ENCODE results near the gene SCN2B. TPM values are rescaled to one million over a fixed set of nuclear protein-coding genes. Genes with fewer than 3 reads are reported as not detected.

The SCN2B gene
- total RNA-seq, 4 donors from 2014 or later, result 0.42 to 1.2 (median 0.67) TPM

DNA sequence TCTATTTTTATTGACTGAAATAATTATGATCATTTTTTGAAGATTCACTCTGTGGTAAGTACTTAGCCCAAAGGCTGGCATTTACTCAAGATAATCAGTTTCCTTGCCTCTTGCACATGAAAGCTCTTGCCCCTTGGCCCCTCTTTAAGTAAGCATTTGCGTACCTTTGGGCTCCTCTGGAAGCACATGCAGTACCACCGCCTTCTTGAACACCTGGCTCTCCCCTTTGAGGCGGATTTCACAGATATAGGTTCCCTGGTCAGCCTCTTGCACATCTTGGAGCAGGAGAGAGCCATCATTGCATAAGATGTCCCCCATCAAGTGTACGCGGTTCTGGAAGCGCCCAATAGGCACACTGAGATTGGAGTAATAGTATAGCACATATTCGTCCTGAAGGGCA, 33.9 kb upstream of the SCN2B start:
- Histone ChIP-seq H3K9me3 (no peaks in the 10 kb centered on the region), H3K36me3 (no peaks in the 10 kb centered on the region), H3K4me3 (no peak overlapping the region), H3K27me3 (peaks cover 0 to 49% (median 0%) of the 10 kb centered on the region in 4 donors), H3K27ac (replicated peaks in 1 of 4) (no peak overlapping the region), H3K4me1 (peaks cover 0 to 9% (median 2%) of the 10 kb centered on the region in 4 donors)
- WGBS, result 90% methylated on average over 7 of the region's 7 CpGs
- DNase-seq (ENCODE audit: extremely low spot score), result no peak
- intact Hi-C loops (cut with DNase I), result no loop called here
- TF ChIP-seq EP300 (IDR thresholded peaks at IDR 0.05), result no peak
- TF ChIP-seq, protein P1, sequence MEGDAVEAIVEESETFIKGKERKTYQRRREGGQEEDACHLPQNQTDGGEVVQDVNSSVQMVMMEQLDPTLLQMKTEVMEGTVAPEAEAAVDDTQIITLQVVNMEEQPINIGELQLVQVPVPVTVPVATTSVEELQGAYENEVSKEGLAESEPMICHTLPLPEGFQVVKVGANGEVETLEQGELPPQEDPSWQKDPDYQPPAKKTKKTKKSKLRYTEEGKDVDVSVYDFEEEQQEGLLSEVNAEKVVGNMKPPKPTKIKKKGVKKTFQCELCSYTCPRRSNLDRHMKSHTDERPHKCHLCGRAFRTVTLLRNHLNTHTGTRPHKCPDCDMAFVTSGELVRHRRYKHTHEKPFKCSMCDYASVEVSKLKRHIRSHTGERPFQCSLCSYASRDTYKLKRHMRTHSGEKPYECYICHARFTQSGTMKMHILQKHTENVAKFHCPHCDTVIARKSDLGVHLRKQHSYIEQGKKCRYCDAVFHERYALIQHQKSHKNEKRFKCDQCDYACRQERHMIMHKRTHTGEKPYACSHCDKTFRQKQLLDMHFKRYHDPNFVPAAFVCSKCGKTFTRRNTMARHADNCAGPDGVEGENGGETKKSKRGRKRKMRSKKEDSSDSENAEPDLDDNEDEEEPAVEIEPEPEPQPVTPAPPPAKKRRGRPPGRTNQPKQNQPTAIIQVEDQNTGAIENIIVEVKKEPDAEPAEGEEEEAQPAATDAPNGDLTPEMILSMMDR (IDR thresholded peaks at IDR 0.05), result no peak
- TF ChIP-seq POLR2AphosphoS5 (IDR thresholded peaks at IDR 0.05), result no peak
- TF ChIP-seq POLR2A (IDR thresholded peaks at IDR 0.05; ENCODE audit: low read depth), result no peak

DNA sequence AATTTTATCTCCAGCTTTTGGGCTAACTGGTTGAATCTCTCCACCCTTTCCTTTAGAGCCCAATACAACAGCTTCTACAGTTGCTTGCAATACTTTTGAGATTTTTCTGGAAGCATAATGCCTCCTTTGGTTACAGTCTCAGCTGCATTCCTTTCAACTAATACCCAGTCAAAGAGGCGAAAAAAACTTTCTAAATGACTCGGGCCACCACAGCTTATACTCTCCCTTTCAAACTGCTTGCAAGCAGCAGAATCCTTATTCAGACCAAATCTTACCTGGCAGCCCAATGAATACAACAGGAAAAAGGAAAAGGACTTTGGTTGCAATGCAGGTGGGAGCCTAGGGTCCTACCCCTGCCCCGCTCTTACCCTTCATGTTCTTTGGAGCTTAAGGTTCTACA, 32.6 kb upstream of the SCN2B start:
- DNase-seq (ENCODE audit: extremely low spot score), result no peak
- Histone ChIP-seq H3K27me3 (peaks cover 0 to 42% (median 0%) of the 10 kb centered on the region in 4 donors), H3K9me3 (no peaks in the 10 kb centered on the region), H3K4me1 (peaks cover 0 to 9% (median 2%) of the 10 kb centered on the region in 4 donors), H3K36me3 (no peaks in the 10 kb centered on the region), H3K27ac (replicated peaks in 1 of 4) (no peak overlapping the region), H3K4me3 (no peak overlapping the region)
- WGBS, result 93% methylated on average over 3 of the region's 3 CpGs
- no peak for TF ChIP-seq POLR2A (IDR thresholded peaks at IDR 0.05; ENCODE audit: low read depth)
- TF ChIP-seq POLR2AphosphoS5 (IDR thresholded peaks at IDR 0.05), result no peak
- TF ChIP-seq, protein P1 (IDR thresholded peaks at IDR 0.05), result no peak
- no peak for TF ChIP-seq EP300 (IDR thresholded peaks at IDR 0.05)
- intact Hi-C loops (cut with DNase I), result loop anchor here (10.0 kb wide), 1 partner anchor 276 kb away; no protein-coding TSS in a partner anchor

DNA sequence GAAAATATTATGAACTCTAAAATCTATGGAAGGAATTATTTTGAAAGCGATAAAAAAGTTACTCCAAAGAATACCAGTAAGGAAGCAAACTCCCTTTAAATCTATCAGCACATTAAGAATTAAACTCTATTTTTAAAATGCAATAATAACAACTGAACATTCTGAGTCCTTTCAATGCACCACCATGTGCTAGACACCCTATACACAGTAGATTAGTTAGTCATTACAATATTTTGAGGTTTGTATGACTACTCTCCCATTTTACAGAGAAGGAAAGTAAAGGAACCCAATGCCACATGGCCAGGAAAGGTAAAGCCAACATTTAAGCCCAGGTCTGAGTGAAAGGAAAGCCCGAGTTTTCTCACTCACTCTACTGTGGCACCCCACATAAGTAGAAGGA, 30.6 kb upstream of the SCN2B start:
- intact Hi-C loops (cut with DNase I), result loop anchor here (10.0 kb wide), 1 partner anchor 278 kb away; no protein-coding TSS in a partner anchor
- no peak for DNase-seq (ENCODE audit: extremely low spot score)
- H3K27me3 ChIP-seq, result peaks cover 0 to 31% (median 0%) of the 10 kb centered on the region in 4 donors
- no peak overlapping the region for H3K27ac ChIP-seq (replicated peaks in 1 of 4)
- no peak overlapping the region for H3K4me3 ChIP-seq
- H3K4me1 ChIP-seq, result peaks cover 0 to 5% (median 2%) of the 10 kb centered on the region in 4 donors
- WGBS, result 87% methylated on average over 2 of the region's 2 CpGs
- no peak for TF ChIP-seq EP300 (IDR thresholded peaks at IDR 0.05)
- TF ChIP-seq POLR2A (IDR thresholded peaks at IDR 0.05; ENCODE audit: low read depth), result no peak
- TF ChIP-seq, protein P1 (IDR thresholded peaks at IDR 0.05), result no peak
- TF ChIP-seq POLR2AphosphoS5 (IDR thresholded peaks at IDR 0.05), result no peak
- no peaks in the 10 kb centered on the region for H3K36me3 ChIP-seq
- no peaks in the 10 kb centered on the region for H3K9me3 ChIP-seq

DNA sequence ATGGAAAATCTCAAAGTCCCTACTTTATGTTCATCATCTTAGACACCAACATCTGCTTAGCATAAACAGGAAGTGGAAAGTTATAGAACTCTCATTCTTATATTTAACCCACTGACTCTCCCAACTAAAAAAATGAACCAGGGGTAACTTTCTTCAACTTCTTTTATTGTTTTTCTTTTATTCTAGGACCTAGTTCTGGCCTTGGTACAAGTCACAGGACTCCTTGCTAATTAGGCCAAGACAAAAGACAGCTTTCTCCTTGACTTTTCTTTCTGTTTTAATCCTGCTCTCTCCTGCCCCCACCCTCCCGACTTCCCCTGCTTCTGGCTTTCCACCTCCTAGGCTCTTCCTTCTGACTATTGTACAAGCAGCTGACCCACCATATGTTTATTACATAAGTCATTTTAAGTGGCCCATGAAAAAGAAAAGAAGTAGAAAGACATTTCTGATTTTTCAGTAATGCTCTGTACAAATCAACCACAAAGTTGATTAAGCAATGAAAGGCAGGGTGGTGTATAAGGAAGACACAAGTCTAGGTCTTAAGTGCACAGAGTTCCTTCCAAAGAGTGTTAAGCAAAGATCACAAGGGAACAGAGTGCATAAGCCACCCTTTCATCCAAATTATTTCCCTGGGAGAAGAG, 30.1 kb upstream of the SCN2B start:
- TF ChIP-seq EP300 (IDR thresholded peaks at IDR 0.05), result no peak
- TF ChIP-seq, protein P1 (IDR thresholded peaks at IDR 0.05), result no peak
- TF ChIP-seq POLR2AphosphoS5 (IDR thresholded peaks at IDR 0.05), result no peak
- no peak for TF ChIP-seq POLR2A (IDR thresholded peaks at IDR 0.05; ENCODE audit: low read depth)
- Histone ChIP-seq H3K4me1 (peaks cover 0 to 5% (median 2%) of the 10 kb centered on the region in 4 donors), H3K36me3 (no peaks in the 10 kb centered on the region), H3K27me3 (peaks cover 0 to 31% (median 0%) of the 10 kb centered on the region in 4 donors), H3K27ac (replicated peaks in 1 of 4) (no peak overlapping the region), H3K9me3 (no peaks in the 10 kb centered on the region), H3K4me3 (no peak overlapping the region)
- DNase-seq (ENCODE audit: extremely low spot score), result no peak
- WGBS, result 12% methylated on average over 1 of the region's 1 CpG
- intact Hi-C loops (cut with DNase I), result loop anchor here (10.0 kb wide), 1 partner anchor 278 kb away; no protein-coding TSS in a partner anchor
